GM18520 (cell line): ENCODE results near the gene PLAC9.
"Not testable (repeated sequence)": the region's sequence is repeated elsewhere in the genome, so short reads cannot be mapped to it uniquely, and the experiment has no call there.

Source experiments
- ATAC-seq: cut with Tn5 transposase; IDR thresholded peaks from one replicate; pipeline ENCODE4 v1.9.1; 2021; ENCODE audit not compliant: unreplicated experiment

PLAC9 gene

DNA sequence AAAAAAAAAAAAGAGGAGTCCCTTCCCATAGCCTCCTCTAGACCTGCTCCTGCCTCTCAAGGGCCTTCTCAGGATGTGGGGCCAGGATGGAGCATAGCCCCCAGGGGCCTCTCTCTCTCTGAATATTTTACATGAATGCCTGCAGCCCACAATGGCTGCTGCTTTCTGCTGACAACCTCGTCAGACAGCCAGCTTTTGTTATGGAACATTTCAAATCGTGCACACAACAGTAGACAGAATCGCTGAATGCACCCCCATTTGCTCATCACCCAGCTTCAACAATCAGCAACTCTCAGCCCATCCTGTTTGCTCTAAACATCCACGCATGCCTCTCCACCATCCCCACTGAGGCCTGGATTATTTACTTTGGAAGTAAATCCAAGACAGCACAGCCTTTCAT, 5.4 kb downstream of the PLAC9 start:
- no peak for ATAC-seq

DNA sequence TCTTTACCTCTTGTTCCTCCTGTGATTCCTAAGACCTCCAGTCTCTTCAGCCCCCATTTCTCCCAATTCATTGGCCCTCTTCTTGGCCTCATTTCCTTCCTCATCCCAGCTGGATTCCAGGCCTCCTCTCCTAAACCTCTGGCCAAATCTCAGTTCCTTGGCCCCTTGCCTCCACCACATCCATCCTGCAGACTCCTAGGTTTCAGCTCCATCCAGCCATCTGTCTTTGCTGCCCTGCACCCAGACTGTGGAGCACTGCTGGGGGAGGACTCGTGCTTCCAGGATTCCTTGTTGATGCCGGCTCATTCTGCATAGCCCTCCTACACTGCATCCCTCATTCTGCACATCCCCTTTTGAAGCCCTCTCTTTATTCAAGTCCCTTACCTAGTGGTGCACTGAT, 6.7 kb downstream of the PLAC9 start:
- ATAC-seq = no peak

- ATAC-seq = no peak
Observed at GRCh38 chr10:80140251-80140650, 7.7 kb downstream of the PLAC9 start.

- no peak for ATAC-seq
Observed at GRCh38 chr10:80141696-80142460, 9.3 kb downstream of the PLAC9 start.

- no peak for ATAC-seq
Observed at GRCh38 chr10:80144067-80144695, 11.7 kb downstream of the PLAC9 start.

- no peak for ATAC-seq
Observed at GRCh38 chr10:80144696-80145131, 12.2 kb downstream of the PLAC9 start.

DNA sequence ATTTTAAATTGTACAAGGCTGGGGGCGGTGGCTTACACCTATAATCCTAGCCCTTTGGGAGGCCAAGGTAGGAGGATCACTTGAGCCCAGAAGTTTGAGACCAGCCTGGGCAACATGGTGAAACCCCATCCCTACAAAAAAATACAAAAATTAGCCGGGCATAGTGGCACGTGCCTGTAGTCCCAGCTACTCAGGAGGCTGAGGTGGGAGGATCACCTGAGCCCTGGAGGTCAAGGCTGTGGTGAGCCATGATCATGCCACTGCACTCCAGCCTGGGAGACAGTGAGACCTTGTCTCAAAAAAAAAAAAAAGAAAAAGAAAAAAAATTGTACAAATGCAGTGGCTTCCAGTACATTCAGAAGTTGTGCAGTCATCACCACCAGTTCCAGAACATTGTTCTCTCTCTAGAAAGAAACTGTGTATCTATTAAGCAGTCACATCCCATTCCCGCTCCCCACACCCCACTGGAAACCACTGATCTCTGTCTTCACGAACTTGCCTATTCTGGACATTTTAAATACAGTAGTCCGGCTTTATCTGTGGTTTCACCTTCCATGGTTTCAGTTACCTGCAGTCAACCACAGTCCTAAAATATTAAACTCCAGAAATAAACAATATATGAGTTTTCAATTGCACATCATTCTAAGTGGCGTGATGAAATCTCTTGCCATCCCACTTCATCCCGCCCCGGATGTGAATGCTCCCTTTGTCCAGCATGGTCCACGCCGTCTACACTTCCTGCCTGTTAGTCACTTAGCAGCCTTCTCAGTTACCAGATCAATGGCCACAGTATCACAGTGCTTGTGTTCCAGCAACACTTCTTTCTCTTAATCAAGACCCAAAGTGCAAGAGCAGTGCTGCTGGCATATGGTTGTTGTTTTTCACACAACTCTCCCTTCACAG, 13.1 kb downstream of the PLAC9 start:
- ATAC-seq = not testable (repeated sequence)

- ATAC-seq = no peak
Observed at GRCh38 chr10:80146918-80147317, 14.4 kb downstream of the PLAC9 start.

GRCh38 chr10:80148166-80148805, 15.8 kb downstream of the PLAC9 start:
- ATAC-seq = no peak

DNA sequence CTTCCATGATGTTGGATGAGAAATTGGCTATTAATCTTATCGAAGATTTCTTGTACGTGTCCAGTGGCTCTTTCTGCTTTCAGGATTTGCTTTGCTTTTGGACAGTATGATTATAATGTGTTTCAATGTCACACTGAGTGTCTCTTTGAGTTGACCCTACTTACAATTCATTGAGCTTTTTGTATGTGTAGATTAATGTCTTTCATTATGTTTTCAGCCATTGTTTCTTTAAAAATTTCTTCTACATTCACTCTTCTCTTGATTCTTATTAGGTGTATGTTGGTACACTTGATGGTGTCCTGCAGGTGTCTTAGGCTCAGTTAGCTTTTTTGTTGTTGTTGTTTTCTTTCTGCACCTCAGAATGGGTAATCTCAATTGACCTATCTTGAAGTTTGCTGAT, 16.6 kb downstream of the PLAC9 start:
- ATAC-seq = no peak

GRCh38 chr10:80150172-80150571, 17.6 kb downstream of the PLAC9 start:
- no peak for ATAC-seq

GRCh38 chr10:80152820-80153219, 20.3 kb downstream of the PLAC9 start:
- ATAC-seq = no peak

DNA sequence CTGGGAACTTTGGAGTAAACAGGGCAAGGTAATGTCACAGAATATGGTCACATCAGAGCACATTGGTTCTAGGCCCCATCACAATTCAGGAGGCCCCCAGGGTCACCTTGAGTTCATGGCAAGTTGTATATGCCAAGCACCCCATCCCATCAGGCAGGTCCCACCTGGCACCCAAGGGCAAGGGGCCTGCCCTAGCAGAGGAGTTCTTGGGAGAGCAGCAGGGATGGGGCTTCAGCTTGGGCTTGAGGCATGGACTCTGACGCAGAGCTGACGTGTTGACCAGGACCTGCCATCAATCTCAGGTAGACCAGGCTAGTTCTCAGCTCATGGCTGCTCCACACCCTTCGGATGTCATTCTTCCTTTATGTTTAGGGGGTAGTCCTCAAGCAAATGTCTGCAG, 20.9 kb downstream of the PLAC9 start:
- ATAC-seq = no peak

DNA sequence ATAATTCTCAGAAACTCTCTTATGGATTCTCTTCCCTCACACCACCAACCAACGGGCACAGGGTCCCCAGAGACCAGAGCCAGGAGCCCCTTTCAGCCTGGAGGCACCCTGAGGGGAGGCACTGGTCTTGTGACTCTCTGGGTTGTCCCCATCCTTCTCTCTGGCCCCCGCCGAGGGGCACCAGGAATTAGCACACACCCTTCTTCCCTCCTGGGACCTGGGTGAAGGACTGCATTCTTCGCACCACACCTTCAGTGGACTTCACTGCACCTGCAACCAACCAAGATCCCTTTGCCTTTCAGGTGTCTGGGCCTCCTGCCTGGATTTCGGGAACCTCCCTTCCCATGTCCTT, 22.1 kb downstream of the PLAC9 start:
- no peak for ATAC-seq

- ATAC-seq = no peak
Observed at GRCh38 chr10:80154978-80155695, 22.6 kb downstream of the PLAC9 start.

GRCh38 chr10:80155696-80156215, 23.2 kb downstream of the PLAC9 start:
- no peak for ATAC-seq

DNA sequence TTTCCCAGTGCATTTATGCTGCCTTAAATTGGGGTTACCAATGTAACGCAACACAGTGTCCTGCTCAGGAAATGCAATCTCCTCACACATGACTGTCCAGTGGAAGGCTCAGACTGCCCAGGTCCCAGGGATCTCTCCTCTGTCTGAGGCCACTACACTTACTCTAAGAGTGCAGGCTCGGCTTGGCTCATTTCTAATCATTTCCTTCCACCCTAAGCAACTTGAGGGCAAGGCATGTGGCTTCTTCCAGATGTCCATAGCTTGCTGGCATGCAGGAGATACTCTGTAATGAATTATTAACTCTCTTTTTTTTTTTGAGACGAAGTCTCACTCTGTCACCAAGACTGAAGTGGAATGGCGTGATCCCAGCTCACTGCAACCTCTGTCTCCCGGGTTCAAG, 23.7 kb downstream of the PLAC9 start:
- ATAC-seq = no peak

- no peak for ATAC-seq
Observed at GRCh38 chr10:80157561-80157960, 25.0 kb downstream of the PLAC9 start.

DNA sequence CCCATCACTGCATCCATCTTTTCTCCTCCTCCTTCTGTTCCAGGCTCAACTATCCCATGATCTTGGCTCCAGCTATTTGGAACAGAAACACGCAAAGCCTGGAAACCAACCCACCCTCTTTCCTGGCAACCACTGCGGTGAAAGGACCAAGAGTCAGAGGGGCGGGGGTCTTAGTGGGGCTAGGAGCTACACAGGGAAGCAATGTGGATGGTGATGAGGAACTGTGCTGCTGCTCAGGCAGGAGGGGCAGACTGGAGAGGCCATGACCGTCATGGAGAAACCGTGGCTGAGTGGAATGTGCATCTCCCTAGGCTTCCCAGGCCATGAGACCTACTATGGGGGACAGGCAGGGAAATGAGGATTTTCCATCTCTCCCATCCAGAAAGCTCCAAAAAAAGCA, 25.6 kb downstream of the PLAC9 start:
- no peak for ATAC-seq

DNA sequence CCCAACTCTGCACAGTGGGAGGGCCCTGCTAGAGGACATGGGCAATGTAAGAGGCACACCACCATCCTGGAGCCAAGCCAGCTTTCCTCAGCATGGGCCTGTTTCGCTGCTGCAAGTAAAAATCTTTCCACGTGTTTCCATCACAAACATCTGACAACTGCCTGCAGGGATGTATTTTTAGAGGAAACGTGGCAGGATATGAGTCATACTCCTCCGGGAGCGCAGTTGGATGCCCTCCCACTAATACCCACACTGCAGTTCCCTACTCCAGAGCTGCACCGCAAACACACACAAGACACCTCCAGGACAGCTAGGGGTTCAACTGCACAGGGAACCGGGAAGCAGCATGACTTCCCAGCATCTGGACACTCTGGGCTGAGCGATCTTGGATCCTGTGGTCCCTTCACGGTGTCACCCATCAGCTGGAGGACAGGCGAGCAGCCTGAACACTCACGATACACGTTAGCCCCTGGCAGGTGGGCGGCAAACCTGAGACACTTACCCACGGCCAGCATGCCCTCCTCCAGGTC, 26.1 kb downstream of the PLAC9 start:
- ATAC-seq = no peak
